Vagina (tissue), 2 donors: ENCODE measurements around the gene DUSP15. TPM values are rescaled to one million over a fixed set of nuclear protein-coding genes. Genes with fewer than 3 reads are reported as not detected.
A peak's percentile ranks its signal among the peaks of the same experiment; 100 is the strongest.

Source experiments
- DNase-seq, 2 donors: peaks; one replicate each; pipeline ENCODE4 v3.0.0-alpha.2; 2017; ENCODE audit errors: extremely low spot score in 2 of 2
- H3K27ac ChIP-seq: fragments of 200-600 bp; sonication (generic); one replicate; pipeline ENCODE4 v1.5.1; 2019
- H3K27me3 ChIP-seq: fragments of 200-600 bp; sonication (generic); one replicate; pipeline ENCODE4 v1.5.1; 2019
- H3K36me3 ChIP-seq, 2 donors: fragments of 200-600 bp; sonication (generic); one replicate each; pipeline ENCODE4 v1.5.1; 2017 to 2019
- H3K4me1 ChIP-seq: fragments of 200-600 bp; sonication (generic); one replicate; pipeline ENCODE4 v1.5.1; 2019
- H3K4me3 ChIP-seq, 2 donors: fragments of 200-600 bp; sonication (generic); 1 replicate in 1 of 2; 2 replicates in 1 of 2; pipeline ENCODE4 v1.5.1; 2016 to 2019
- H3K9me3 ChIP-seq: fragments of 200-600 bp; sonication (generic); one replicate; pipeline ENCODE4 v1.5.1; 2019
- CTCF ChIP-seq, 3 experiments: fragments of 450-650 bp in 2 of 3; fragments of 200-600 bp in 1 of 3; sonication (generic) in 1 of 3; IDR thresholded peaks; one replicate each; pipeline ENCODE4 v1.5.1; 2017 to 2019; ENCODE audit warnings: antibody characterized with exemption in 3 of 3, mild to moderate bottlenecking in 2 of 3, moderate library complexity in 2 of 3
- POLR2A ChIP-seq, 2 donors: fragments of 450-650 bp; IDR thresholded peaks; one replicate each; pipeline ENCODE4 v1.6.1; 2017; ENCODE audit warnings: antibody characterized with exemption in 2 of 2, mild to moderate bottlenecking in 2 of 2, moderate library complexity in 2 of 2
- POLR2AphosphoS5 ChIP-seq, 2 donors: sonication (generic); formaldehyde crosslinking; IDR thresholded peaks; one replicate each; pipeline ENCODE4 v1.9.0; 2017; ENCODE audit warnings: antibody characterized with exemption in 2 of 2, mild to moderate bottlenecking in 2 of 2, low read depth in 1 of 2; ENCODE audit not compliant: insufficient read depth in 1 of 2
- intact Hi-C: fragments of 100-400 bp; cut with DNase I; formaldehyde crosslinking; loops from one replicate; pipeline ENCODE4 v1.15.1; 2023
- total RNA-seq: library from RNA; depleted of rRNA; stranded (reverse); fragments of >200 nt; gene quantifications from one replicate; pipeline ENCODE4 v1.2.3, GENCODE V29; 2016

DUSP15 gene
- total RNA-seq, 1 donor from 2014 or later, result 2.5 TPM

- H3K4me3 ChIP-seq, result no peak overlapping the region
- intact Hi-C loops, result no loop called here
Observed at GRCh38 chr20:31833931-31834521, 36.3 kb downstream of the DUSP15 start.

GRCh38 chr20:31833130-31833930 is 37.0 kb downstream of the DUSP15 start:
- peaks cover 21% of the 10 kb centered on the region for H3K4me1 ChIP-seq
- DNase-seq, result no peak
- H3K27me3 ChIP-seq, result no peaks in the 10 kb centered on the region
- H3K27ac ChIP-seq, result no peak overlapping the region
- no peaks in the 10 kb centered on the region for H3K9me3 ChIP-seq
- no peaks in the 10 kb centered on the region for H3K36me3 ChIP-seq
- no peak overlapping the region for H3K4me3 ChIP-seq
- intact Hi-C loops, result no loop called here
- no peak for TF ChIP-seq POLR2AphosphoS5 (IDR thresholded peaks at IDR 0.05; ENCODE audit: insufficient read depth in 1 of 2, low read depth in 1 of 2)
- TF ChIP-seq CTCF (IDR thresholded peaks at IDR 0.05), result peak in 2 of 3 experiments; percentile 19 to 43
- TF ChIP-seq POLR2A (IDR thresholded peaks at IDR 0.05), result no peak

More at GRCh38 chr20:31833931-31834521, 36.3 kb downstream of the DUSP15 start:
- TF ChIP-seq POLR2A (IDR thresholded peaks at IDR 0.05) (no peak), CTCF (IDR thresholded peaks at IDR 0.05) (no peak), POLR2AphosphoS5 (IDR thresholded peaks at IDR 0.05; ENCODE audit: insufficient read depth in 1 of 2, low read depth in 1 of 2) (no peak)
- no peaks in the 10 kb centered on the region for H3K36me3 ChIP-seq
- H3K4me1 ChIP-seq, result peaks cover 21% of the 10 kb centered on the region
- H3K27ac ChIP-seq, result no peak overlapping the region
- H3K27me3 ChIP-seq, result no peaks in the 10 kb centered on the region
- H3K9me3 ChIP-seq, result no peaks in the 10 kb centered on the region
- DNase-seq, result no peak

GRCh38 chr20:31831771-31832306 is 38.5 kb downstream of the DUSP15 start:
- TF ChIP-seq POLR2A (IDR thresholded peaks at IDR 0.05) (no peak), CTCF (IDR thresholded peaks at IDR 0.05) (no peak), POLR2AphosphoS5 (IDR thresholded peaks at IDR 0.05; ENCODE audit: insufficient read depth in 1 of 2, low read depth in 1 of 2) (no peak)
- Histone ChIP-seq H3K27me3 (no peaks in the 10 kb centered on the region), H3K27ac (no peak overlapping the region), H3K36me3 (no peaks in the 10 kb centered on the region), H3K4me3 (no peak overlapping the region), H3K9me3 (no peaks in the 10 kb centered on the region), H3K4me1 (peaks cover 16% of the 10 kb centered on the region)
- DNase-seq, result no peak
- intact Hi-C loops, result no loop called here

GRCh38 chr20:31831211-31831610 is 39.1 kb downstream of the DUSP15 start:
- no peak for DNase-seq
- H3K4me1 ChIP-seq, result peaks cover 10% of the 10 kb centered on the region
- TF ChIP-seq CTCF (IDR thresholded peaks at IDR 0.05) (no peak), POLR2A (IDR thresholded peaks at IDR 0.05) (no peak), POLR2AphosphoS5 (IDR thresholded peaks at IDR 0.05; ENCODE audit: insufficient read depth in 1 of 2, low read depth in 1 of 2) (no peak)
- H3K9me3 ChIP-seq, result no peaks in the 10 kb centered on the region
- no peak overlapping the region for H3K27ac ChIP-seq
- no peaks in the 10 kb centered on the region for H3K36me3 ChIP-seq
- no peaks in the 10 kb centered on the region for H3K27me3 ChIP-seq
- intact Hi-C loops, result no loop called here
- no peak overlapping the region for H3K4me3 ChIP-seq
